SKM-1 treated with dmso at 0.1 percent for 144 hours (cell line): ENCODE measurements around the gene PTOV1.

Experiments used
- DNase-seq: peaks from one replicate; lab custom pipeline; 2025; ENCODE audit not compliant: unreplicated experiment; lab: John Stamatoyannopoulos, UW

PTOV1 gene

GRCh38 chr19:49843265-49843664 lies 7.7 kb upstream of the PTOV1 start:
- DNase-seq = no peak

DNA sequence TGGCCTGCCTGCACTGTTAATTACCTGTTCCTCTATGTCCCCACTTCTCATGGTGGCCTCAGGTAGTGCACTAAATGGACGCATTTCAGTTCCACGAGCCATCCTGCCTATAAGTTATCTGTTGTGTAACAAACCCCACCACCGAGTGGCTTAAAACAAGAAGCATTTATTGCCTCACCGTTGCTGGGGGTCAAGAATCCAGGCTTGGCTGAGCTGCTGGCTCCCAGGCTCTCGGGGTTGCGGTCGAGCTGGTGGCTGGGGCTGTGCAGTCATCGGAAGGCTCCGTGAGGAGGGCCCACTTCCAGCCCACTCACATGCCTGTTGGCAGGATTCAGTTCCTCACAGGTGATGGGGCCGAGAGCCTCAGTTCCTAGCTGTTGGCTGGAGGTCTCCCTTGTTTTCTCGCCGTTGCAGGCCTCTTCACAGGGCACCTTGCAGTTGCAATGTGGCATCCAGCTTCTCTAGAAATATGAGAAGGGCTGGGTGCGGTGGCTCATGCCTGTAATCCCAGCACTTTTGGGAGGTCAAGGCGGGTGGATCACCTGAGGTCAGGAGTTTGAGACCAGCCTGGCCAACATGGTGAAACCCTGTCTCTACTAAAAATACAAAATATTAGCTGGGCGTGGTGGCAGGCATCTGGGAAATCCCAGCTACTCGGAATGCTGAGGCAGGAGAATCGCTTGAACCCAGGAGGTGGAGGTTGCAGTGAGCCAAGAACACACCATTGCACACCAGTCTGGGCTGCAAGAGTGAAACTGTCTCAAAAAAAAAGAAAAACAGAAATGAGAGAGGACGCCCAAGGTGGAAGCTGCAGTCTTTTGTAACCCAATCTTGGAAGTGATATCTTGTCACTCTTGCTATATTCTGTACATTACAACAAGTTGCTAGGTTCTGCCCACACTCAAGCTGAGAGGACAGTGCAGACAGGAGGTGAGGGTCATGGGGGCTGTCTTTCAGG lies 6.5 kb upstream of the PTOV1 start:
- DNase-seq = peak; percentile 27

GRCh38 chr19:49845414-49845813 lies 5.5 kb upstream of the PTOV1 start:
- no peak for DNase-seq

- DNase-seq = no peak
Measured at GRCh38 chr19:49846408-49846807, 4.6 kb upstream of the PTOV1 start.

GRCh38 chr19:49847731-49848696 lies 2.9 kb upstream of the PTOV1 start:
- no peak for DNase-seq

- DNase-seq = no peak
Measured at GRCh38 chr19:49848938-49849337, 2.0 kb upstream of the PTOV1 start.

- DNase-seq = no peak
Measured at GRCh38 chr19:49849433-49850220, 1.3 kb upstream of the PTOV1 start.

DNA sequence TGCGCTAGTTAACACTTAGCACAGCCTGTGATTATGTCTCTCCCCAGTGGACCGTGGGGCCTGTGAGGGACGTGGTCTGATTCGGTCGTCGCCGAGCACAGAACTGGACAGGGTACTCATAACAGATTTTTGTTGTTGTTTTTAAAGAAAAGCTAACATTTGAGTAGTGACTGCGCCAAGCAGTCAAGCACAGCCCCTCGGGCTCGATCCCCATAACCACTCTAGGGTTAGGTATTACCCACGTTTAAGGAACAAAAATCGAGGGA lies 805 bp upstream of the PTOV1 start:
- DNase-seq = no peak

DNA sequence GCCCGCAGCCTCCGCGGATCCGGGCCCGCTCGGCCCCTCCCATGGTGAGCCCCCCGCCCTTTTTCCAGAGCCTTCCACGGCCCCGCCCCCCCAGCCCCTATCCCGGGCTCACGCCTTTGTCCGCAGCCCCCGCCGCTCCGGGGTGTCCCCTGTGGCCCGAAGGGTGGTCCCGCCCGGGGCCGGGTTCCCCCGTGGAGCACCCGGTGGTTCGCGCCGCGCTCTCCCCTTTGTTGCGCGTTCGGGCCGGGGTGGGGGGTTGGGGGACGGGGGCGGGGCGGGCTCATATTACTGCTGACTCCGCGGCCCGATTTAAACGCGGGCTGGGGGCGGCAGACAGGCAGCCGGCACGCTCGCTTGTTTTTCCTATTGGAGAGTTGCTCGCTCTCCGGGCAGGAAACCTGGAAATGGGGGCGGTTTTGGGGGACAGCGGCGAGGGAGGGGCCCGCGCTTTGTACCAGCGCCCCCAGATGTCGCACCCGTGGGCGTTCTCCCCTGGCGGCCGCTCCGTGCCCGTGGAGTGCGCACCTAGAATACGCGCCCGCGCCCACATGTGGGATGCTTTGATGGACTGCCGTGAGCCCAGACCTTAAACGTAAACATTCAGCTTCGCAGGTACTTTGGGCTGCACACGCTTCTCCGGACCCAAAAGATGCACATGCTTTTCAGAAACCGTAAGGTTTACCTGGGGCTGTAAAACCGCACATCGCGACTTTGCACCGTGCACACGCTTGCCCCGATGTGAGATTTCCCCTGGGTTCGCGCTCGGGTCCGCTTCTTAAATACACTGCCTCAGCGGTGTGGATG lies 699 bp downstream of the PTOV1 start:
- DNase-seq = no peak

GRCh38 chr19:49852631-49853126 lies 1.7 kb downstream of the PTOV1 start:
- DNase-seq = no peak

GRCh38 chr19:49853852-49854377 lies 3.0 kb downstream of the PTOV1 start:
- no peak for DNase-seq

DNA sequence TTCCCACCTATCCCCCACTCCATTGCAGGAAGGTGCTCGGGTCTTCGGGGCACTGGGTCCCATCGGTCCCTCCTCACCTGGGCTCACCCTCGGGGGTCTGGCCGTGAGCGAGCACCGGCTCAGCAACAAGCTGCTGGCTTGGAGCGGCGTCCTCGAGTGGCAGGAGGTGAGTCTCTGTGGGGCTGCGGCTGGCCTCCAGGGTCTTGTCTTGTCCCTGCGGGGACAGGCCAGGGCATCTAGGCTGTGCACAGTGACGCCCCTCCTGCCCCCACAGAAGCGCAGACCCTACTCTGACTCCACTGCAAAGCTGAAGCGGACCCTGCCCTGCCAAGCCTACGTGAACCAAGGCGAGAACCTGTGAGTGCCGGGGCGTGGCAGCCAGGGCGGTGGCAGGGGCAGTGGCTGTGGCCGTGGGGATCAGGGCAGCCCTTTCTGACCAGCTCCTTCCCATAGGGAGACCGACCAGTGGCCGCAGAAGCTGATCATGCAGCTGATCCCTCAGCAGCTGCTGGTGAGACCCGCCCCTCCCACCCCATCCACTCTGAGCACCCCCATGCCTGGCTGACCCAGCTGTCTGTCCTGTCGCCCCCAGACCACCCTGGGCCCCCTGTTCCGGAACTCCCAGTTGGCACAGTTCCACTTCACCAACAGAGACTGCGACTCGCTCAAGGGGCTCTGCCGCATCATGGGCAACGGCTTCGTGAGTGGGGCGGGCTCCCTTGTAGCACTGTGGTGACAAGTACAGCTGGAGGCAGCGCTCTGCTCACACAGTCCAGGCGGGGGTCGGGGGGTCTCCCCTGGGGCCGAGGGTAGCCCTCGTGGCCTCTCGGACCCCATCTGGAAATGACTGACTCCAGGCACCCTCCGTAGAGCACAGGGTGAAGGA lies 3.7 kb downstream of the PTOV1 start:
- no peak for DNase-seq

GRCh38 chr19:49855277-49855675 lies 4.3 kb downstream of the PTOV1 start:
- no peak for DNase-seq

DNA sequence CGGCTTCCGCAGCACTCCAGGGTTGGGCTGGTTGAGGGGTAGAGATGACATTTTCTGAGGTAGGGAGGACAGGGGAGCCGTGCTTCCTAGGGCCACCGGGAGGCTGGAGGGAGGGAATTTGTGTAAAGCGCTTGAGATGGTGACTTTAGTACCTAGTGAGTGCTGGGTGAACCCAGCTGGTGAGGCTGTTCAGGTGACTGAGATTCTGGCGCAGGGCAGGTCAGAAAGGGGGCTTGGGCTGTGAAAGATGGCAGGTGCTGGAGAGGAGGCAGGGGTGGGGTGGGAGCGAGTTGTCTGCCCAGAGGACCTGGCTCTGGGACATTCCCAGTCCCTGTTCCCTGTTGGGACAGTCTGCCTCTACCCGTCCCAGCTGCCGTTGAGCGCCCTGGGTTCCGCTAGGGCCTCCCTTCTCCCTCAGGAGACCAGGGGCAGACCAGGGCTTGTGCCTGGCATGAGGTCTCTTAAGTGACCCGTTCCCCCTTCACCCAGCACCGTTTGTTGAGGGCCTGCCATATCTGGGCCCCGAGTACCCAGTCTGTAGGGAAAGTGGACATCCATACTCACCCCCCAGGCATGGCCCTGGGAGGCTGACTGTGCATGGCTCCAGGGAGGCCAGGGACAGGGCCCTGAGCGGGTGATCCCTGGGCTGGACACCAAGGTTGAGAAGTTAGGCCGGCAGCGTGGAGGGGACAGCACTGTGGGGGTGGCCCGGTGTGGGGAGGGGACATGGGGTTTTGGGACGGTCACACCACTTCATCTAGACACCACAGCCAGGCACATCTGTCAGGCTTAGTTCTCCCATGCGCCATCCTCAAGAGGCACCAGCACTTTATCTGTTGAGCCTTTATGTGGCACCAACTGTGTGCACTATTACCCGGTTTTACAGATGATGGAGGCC lies 5.0 kb downstream of the PTOV1 start:
- DNase-seq = no peak

DNA sequence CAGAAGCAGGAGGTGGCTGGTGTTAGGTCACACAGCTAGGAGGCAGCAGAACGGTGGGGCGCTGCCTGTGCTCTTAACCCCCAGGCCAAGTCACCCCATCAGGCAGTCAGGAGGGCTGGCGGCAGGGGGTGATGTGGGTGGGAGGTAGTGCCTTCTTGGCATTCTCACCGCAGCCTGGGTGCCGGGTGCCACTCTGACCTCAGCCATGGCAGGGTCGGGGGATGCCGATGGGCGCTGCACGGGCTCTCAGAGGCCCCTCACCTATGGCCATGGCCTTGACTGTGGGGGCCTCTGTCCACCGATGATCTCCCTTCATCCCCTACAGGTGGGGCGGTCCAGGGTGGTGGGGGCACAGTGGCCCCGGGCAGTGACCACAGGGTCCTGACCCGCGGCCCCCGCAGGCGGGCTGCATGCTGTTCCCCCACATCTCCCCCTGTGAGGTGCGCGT lies 5.6 kb downstream of the PTOV1 start:
- no peak for DNase-seq

GRCh38 chr19:49857061-49857837 lies 6.3 kb downstream of the PTOV1 start:
- no peak for DNase-seq

DNA sequence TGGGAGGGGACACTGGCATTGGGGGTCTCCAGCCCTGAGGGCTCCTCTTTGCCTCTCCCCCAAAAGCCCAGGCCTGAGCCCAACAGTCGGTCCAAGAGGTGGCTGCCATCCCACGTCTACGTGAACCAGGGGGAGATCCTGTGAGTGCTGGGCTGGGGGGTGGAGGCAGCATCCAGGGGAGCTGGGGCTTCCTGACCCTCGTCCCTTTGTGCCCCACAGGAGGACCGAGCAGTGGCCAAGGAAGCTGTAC lies 6.8 kb downstream of the PTOV1 start:
- no peak for DNase-seq
